ENCODE results near the gene GPR146.

GRCh38 chr7:1054861-1055450 lies 10.6 kb downstream of the GPR146 start:
- no peak for TF ChIP-seq CTCF (IDR thresholded peaks at IDR 0.05; ENCODE audit: poor library complexity)
- no peak for TF ChIP-seq EZH2 (IDR thresholded peaks at IDR 0.05; ENCODE audit: borderline replicate concordance)
- TF ChIP-seq EZH2phosphoT487 (IDR thresholded peaks at IDR 0.05; ENCODE audit: low read depth, severe bottlenecking, unreplicated experiment), result no peak
